DOHH2 (cell line): ENCODE results near the gene CNTLN.

Experiments used
- H3F3A ChIP-seq: fragments of 200-600 bp; sonication (generic), shearing (Covaris generic); 2 replicates; pipeline ENCODE4 v1.6.0; 2016; ENCODE audit warnings: antibody characterized with exemption, mild to moderate bottlenecking; ENCODE audit not compliant: control insufficient read depth, insufficient read depth
- H3K27ac ChIP-seq: fragments of 200-600 bp; sonication (generic); 2 replicates; pipeline ENCODE4 v1.5.1; 2014; ENCODE audit warnings: low read depth, mild to moderate bottlenecking, low read length, moderate library complexity
- H3K27me3 ChIP-seq: fragments of 200-600 bp; sonication (generic); 2 replicates; pipeline ENCODE4 v1.6.1; 2014; ENCODE audit warnings: mild to moderate bottlenecking, low read length, mixed read lengths; ENCODE audit not compliant: control insufficient read depth
- H3K36me3 ChIP-seq: fragments of 200-600 bp; sonication (generic); 2 replicates; pipeline ENCODE4 v1.6.1; 2014; ENCODE audit warnings: mild to moderate bottlenecking, low read length, moderate library complexity, mixed read lengths; ENCODE audit not compliant: control insufficient read depth
- H3K4me1 ChIP-seq: fragments of 200-600 bp; sonication (generic); 2 replicates; pipeline ENCODE4 v1.6.1; 2014; ENCODE audit warnings: mild to moderate bottlenecking, low read length, mixed read lengths; ENCODE audit not compliant: control insufficient read depth
- H3K4me2 ChIP-seq: fragments of 200-600 bp; sonication (generic); 2 replicates; pipeline ENCODE4 v1.6.0; 2014; ENCODE audit warnings: mild to moderate bottlenecking, low read length, moderate library complexity
- H3K4me3 ChIP-seq: fragments of 200-600 bp; sonication (generic); 2 replicates; pipeline ENCODE4 v1.5.1; 2014; ENCODE audit warnings: mild to moderate bottlenecking, low read length, mixed read lengths
- H3K79me2 ChIP-seq: fragments of 200-600 bp; sonication (generic); 2 replicates; pipeline ENCODE4 v1.6.1; 2014; ENCODE audit warnings: mild to moderate bottlenecking, low read length, mixed read lengths; ENCODE audit not compliant: control insufficient read depth
- H3K9me2 ChIP-seq: fragments of 200-600 bp; sonication (generic); replicated peaks from 2 replicates; pipeline ENCODE4 v1.6.1; 2014; ENCODE audit warnings: mild to moderate bottlenecking, low read length, mixed read lengths; ENCODE audit not compliant: control insufficient read depth
- H3K9me3 ChIP-seq: fragments of 200-600 bp; sonication (generic); 2 replicates; pipeline ENCODE4 v1.6.1; 2014; ENCODE audit warnings: antibody characterized with exemption, low read length, mixed read lengths; ENCODE audit not compliant: control insufficient read depth, insufficient read depth
- H4K20me1 ChIP-seq: fragments of 200-600 bp; sonication (generic); 2 replicates; pipeline ENCODE4 v1.6.0; 2014; ENCODE audit warnings: low read depth, mild to moderate bottlenecking, antibody characterized with exemption, low read length, moderate library complexity; ENCODE audit not compliant: control insufficient read depth, insufficient read depth
- CTCF ChIP-seq: fragments of 200-600 bp; sonication (generic); IDR thresholded peaks from one replicate; pipeline ENCODE4 v1.5.1; 2014; ENCODE audit warnings: antibody characterized with exemption, mild to moderate bottlenecking, low read depth, low read length; ENCODE audit not compliant: poor library complexity, severe bottlenecking
- EZH2phosphoT487 ChIP-seq: fragments of 200-600 bp; sonication (generic); IDR thresholded peaks from 2 replicates; pipeline ENCODE4 v1.6.1; 2017; ENCODE audit warnings: borderline replicate concordance, mild to moderate bottlenecking, antibody characterized with exemption, low read length, moderate library complexity, mixed read lengths

The CNTLN gene

GRCh38 chr9:17322882-17323864 is 188.3 kb downstream of the CNTLN start:
- H4K20me1 ChIP-seq, result no peaks in the 10 kb centered on the region
- no peaks in the 10 kb centered on the region for H3K36me3 ChIP-seq
- H3F3A ChIP-seq, result no peaks in the 10 kb centered on the region
- no peak overlapping the region for H3K4me3 ChIP-seq
- no peak overlapping the region for H3K27ac ChIP-seq
- no peaks in the 10 kb centered on the region for H3K9me2 ChIP-seq
- H3K9me3 ChIP-seq, result no peaks in the 10 kb centered on the region
- no peaks in the 10 kb centered on the region for H3K4me1 ChIP-seq
- TF ChIP-seq CTCF, result no peak
- no peak for TF ChIP-seq EZH2phosphoT487
- H3K4me2 ChIP-seq, result no peak overlapping the region
- H3K27me3 ChIP-seq, result no peaks in the 10 kb centered on the region
- no peaks in the 10 kb centered on the region for H3K79me2 ChIP-seq

- Histone ChIP-seq H3K4me2 (no peak overlapping the region), H4K20me1 (no peaks in the 10 kb centered on the region), H3K27me3 (no peaks in the 10 kb centered on the region), H3K4me1 (no peaks in the 10 kb centered on the region), H3K9me3 (no peaks in the 10 kb centered on the region), H3K4me3 (no peak overlapping the region), H3K27ac (no peak overlapping the region), H3K79me2 (no peaks in the 10 kb centered on the region), H3F3A (no peaks in the 10 kb centered on the region), H3K9me2 (no peaks in the 10 kb centered on the region), H3K36me3 (no peaks in the 10 kb centered on the region)
- TF ChIP-seq EZH2phosphoT487 (no peak), CTCF (no peak)
Observed at GRCh38 chr9:17328331-17328730, 193.5 kb downstream of the CNTLN start.

- Histone ChIP-seq H3K4me1 (no peaks in the 10 kb centered on the region), H3K4me2 (no peak overlapping the region), H3K27me3 (no peaks in the 10 kb centered on the region), H3K4me3 (no peak overlapping the region), H3K79me2 (no peaks in the 10 kb centered on the region), H3K9me2 (no peaks in the 10 kb centered on the region), H3K9me3 (no peaks in the 10 kb centered on the region), H3F3A (no peaks in the 10 kb centered on the region), H3K27ac (no peak overlapping the region), H4K20me1 (no peaks in the 10 kb centered on the region), H3K36me3 (no peaks in the 10 kb centered on the region)
- no peak for TF ChIP-seq CTCF
- TF ChIP-seq EZH2phosphoT487, result no peak
Observed at GRCh38 chr9:17330097-17330496, 195.3 kb downstream of the CNTLN start.
